Mesendoderm (in vitro differentiated cells): ENCODE measurements around the gene GALNTL6.

Experiments
- DNase-seq: peaks from one replicate; pipeline ENCODE4 v3.0.0; 2013
- H2AK5ac ChIP-seq: 2 replicates; pipeline ENCODE4 v1.6.1; 2013; ENCODE audit warnings: low read length, inconsistent platforms
- H2BK120ac ChIP-seq: 2 replicates; pipeline ENCODE4 v1.6.1; 2013; ENCODE audit warnings: low read depth, mild to moderate bottlenecking, low read length, moderate library complexity, mixed read lengths
- H2BK15ac ChIP-seq: replicated peaks from 2 replicates; pipeline ENCODE4 v1.6.1; 2013; ENCODE audit warnings: low read depth, mild to moderate bottlenecking, moderate library complexity
- H2BK5ac ChIP-seq: 2 replicates; pipeline ENCODE4 v1.6.1; 2013; ENCODE audit warnings: low read length, inconsistent platforms
- H3K18ac ChIP-seq: 2 replicates; pipeline ENCODE4 v1.6.1; 2013; ENCODE audit warnings: mild to moderate bottlenecking, low read length, mixed read lengths
- H3K23ac ChIP-seq: one replicate; pipeline ENCODE4 v1.6.1; 2013; ENCODE audit warnings: low read length
- H3K27ac ChIP-seq: 2 replicates; pipeline ENCODE4 v1.5.1; 2013; ENCODE audit warnings: low read depth, mild to moderate bottlenecking, inconsistent platforms, low read length, moderate library complexity
- H3K27me3 ChIP-seq: 2 replicates; pipeline ENCODE4 v1.6.1; 2013; ENCODE audit warnings: low read length, control low read depth, mild to moderate bottlenecking, inconsistent platforms; ENCODE audit not compliant: insufficient read depth, poor library complexity
- H3K36me3 ChIP-seq: 2 replicates; pipeline ENCODE4 v1.6.1; 2013; ENCODE audit warnings: low read length, inconsistent platforms; ENCODE audit not compliant: control insufficient read depth, insufficient read depth
- H3K4ac ChIP-seq: one replicate; pipeline ENCODE4 v1.6.1; 2013; ENCODE audit warnings: low read depth, mild to moderate bottlenecking, low read length, moderate library complexity
- H3K4me1 ChIP-seq: 2 replicates; pipeline ENCODE4 v1.6.1; 2013; ENCODE audit warnings: low read depth, low read length, inconsistent platforms; ENCODE audit not compliant: control insufficient read depth
- H3K4me2 ChIP-seq: 2 replicates; pipeline ENCODE4 v1.6.1; 2013; ENCODE audit warnings: low read length
- H3K4me3 ChIP-seq: 2 replicates; pipeline ENCODE4 v1.5.1; 2013; ENCODE audit warnings: mild to moderate bottlenecking, low read length
- H3K56ac ChIP-seq: one replicate; pipeline ENCODE4 v1.6.1; 2013; ENCODE audit warnings: low read length
- H3K79me1 ChIP-seq: 2 replicates; pipeline ENCODE4 v1.6.1; 2013; ENCODE audit warnings: low read length, inconsistent platforms
- H3K79me2 ChIP-seq: 2 replicates; pipeline ENCODE4 v1.6.1; 2013; ENCODE audit warnings: mild to moderate bottlenecking, low read length; ENCODE audit not compliant: control insufficient read depth, insufficient read depth
- H3K9ac ChIP-seq: 2 replicates; pipeline ENCODE4 v1.6.1; 2013; ENCODE audit warnings: low read length, inconsistent platforms
- H4K5ac ChIP-seq: one replicate; pipeline ENCODE4 v1.6.1; 2013; ENCODE audit warnings: low read length
- H4K8ac ChIP-seq: one replicate; pipeline ENCODE4 v1.6.1; 2013; ENCODE audit warnings: low read depth, mild to moderate bottlenecking, control low read depth, low read length, moderate library complexity
- WGBS: extraction: QIAGEN DNeasy Blood & Tissue Kit; methylation state at CpG from one replicate; pipeline ENCODE4 v1.1.7; 2013; ENCODE audit warnings: low lambda C conversion rate, missing lambda C conversion rate; ENCODE audit not compliant: insufficient coverage; ENCODE audit errors: extremely low coverage; 5-methylcytosine and 5-hydroxymethylcytosine counted together

GALNTL6 gene

DNA sequence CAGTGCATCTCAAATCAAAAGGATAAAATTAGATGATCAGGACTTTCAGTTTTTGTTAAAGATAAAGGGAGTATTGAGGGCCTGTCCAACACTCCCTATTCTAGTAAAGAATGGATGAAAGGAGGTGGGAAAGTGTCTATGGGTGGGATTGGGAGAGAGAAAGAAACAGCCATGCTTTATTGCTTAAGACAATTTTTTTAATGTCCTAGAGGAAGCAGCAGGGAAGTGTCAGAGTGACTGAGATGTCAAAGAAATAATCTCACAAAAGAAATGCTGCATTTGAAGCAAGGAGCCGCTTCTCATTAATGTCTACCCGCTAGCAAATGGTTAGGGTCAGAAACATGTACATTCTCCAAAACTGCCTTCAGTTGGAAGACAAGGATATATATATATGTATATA is 1238.0 kb downstream of the GALNTL6 start:
- no CpG with 5 or more reads among the region's 2 CpGs for WGBS
- Histone ChIP-seq H4K5ac (no peak overlapping the region), H2BK5ac (no peak overlapping the region), H3K9ac (no peak overlapping the region), H3K23ac (no peak overlapping the region), H2AK5ac (no peak overlapping the region), H3K4me2 (no peak overlapping the region), H3K36me3 (no peaks in the 10 kb centered on the region), H3K27me3 (no peaks in the 10 kb centered on the region), H2BK15ac (no peak overlapping the region), H3K4me1 (no peaks in the 10 kb centered on the region), H4K8ac (no peak overlapping the region), H3K4me3 (no peak overlapping the region), H3K4ac (no peak overlapping the region), H3K56ac (no peak overlapping the region), H3K79me1 (no peaks in the 10 kb centered on the region), H3K18ac (no peak overlapping the region), H3K27ac (no peak overlapping the region), H3K79me2 (no peaks in the 10 kb centered on the region), H2BK120ac (no peak overlapping the region)
- no peak for DNase-seq

DNA sequence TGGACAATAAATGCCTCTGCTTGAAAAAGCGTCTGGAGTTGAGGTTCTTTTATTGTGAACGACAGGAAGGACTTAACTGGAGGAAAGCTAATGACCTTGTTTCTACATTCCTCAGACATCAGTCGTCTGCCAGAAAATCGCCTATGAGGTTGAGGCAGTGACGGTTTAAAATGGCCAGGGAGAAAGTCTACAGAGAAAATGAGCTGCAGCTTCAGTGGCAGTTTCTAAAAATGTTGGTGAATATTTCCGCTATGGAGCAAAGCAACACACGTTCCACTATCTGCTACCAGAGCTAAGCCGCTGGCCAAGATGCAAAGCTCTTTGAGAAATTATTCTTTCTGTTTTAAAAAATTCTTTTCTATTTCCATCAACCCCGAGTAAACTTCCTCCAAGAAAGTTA is 1238.5 kb downstream of the GALNTL6 start:
- no peaks in the 10 kb centered on the region for H3K79me2 ChIP-seq
- no peak overlapping the region for H3K4me2 ChIP-seq
- H2BK5ac ChIP-seq: no peak overlapping the region
- H3K4ac ChIP-seq: no peak overlapping the region
- H3K27ac ChIP-seq: no peak overlapping the region
- no peak overlapping the region for H3K18ac ChIP-seq
- H3K9ac ChIP-seq: no peak overlapping the region
- no peak overlapping the region for H4K5ac ChIP-seq
- no peak overlapping the region for H2BK120ac ChIP-seq
- H3K79me1 ChIP-seq: no peaks in the 10 kb centered on the region
- WGBS: no CpG with 5 or more reads among the region's 9 CpGs
- no peaks in the 10 kb centered on the region for H3K4me1 ChIP-seq
- no peak overlapping the region for H3K4me3 ChIP-seq
- H2AK5ac ChIP-seq: no peak overlapping the region
- no peak overlapping the region for H4K8ac ChIP-seq
- no peaks in the 10 kb centered on the region for H3K36me3 ChIP-seq
- H3K56ac ChIP-seq: no peak overlapping the region
- H3K27me3 ChIP-seq: no peaks in the 10 kb centered on the region
- peak; percentile 29 for DNase-seq
- no peak overlapping the region for H3K23ac ChIP-seq
- no peak overlapping the region for H2BK15ac ChIP-seq

DNA sequence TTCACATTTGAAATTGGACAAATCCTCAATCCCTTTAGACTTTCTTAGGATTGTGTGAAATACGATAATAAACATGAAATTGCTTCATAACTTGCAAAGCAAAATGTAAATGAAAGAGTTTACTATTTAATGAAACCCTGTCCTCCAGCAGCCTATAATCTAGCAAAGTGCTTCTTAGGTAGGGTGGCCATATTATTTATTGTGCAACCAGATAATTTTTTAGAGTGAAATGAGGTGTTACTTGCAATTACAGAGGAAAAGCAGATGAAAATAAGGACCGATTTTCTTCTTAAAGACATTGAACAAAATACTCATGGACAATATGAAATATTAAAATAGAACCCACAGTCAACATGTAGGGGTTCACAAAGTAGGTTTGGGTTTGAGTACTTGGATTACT is 1239.2 kb downstream of the GALNTL6 start:
- WGBS: no CpG with 5 or more reads among the region's 2 CpGs
- Histone ChIP-seq H3K27ac (no peak overlapping the region), H2BK5ac (no peak overlapping the region), H3K4me1 (no peaks in the 10 kb centered on the region), H3K4me2 (no peak overlapping the region), H3K27me3 (no peaks in the 10 kb centered on the region), H3K56ac (no peak overlapping the region), H4K8ac (no peak overlapping the region), H3K79me1 (no peaks in the 10 kb centered on the region), H3K23ac (no peak overlapping the region), H3K4me3 (no peak overlapping the region), H3K9ac (no peak overlapping the region), H4K5ac (no peak overlapping the region), H2BK15ac (no peak overlapping the region), H2AK5ac (no peak overlapping the region), H3K36me3 (no peaks in the 10 kb centered on the region), H3K4ac (no peak overlapping the region), H3K79me2 (no peaks in the 10 kb centered on the region), H2BK120ac (no peak overlapping the region), H3K18ac (no peak overlapping the region)
- DNase-seq: no peak

DNA sequence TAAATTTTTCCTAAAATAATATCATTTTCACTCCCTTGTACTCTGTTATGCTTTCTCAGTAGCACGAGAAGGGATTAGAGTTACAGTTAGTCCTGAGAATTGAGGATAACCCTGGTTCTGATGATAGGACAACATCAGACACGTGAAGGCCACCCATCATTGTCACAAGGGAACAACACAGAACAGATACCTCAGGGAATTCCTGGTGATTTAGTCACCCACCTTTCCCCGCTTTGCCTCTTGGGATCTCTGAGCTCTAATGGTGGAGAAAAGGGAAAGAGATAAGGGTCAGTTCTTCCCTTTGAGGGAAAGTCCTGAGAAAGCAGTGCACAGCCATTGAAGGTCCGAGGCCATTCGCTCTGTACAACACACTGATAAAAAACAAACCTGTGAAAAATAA is 1243.1 kb downstream of the GALNTL6 start:
- Histone ChIP-seq H2AK5ac (no peak overlapping the region), H3K4me2 (no peak overlapping the region), H3K79me2 (no peaks in the 10 kb centered on the region), H3K4me1 (no peaks in the 10 kb centered on the region), H3K27me3 (no peaks in the 10 kb centered on the region), H3K4me3 (no peak overlapping the region), H3K23ac (no peak overlapping the region), H3K18ac (no peak overlapping the region), H4K8ac (no peak overlapping the region), H3K36me3 (no peaks in the 10 kb centered on the region), H2BK15ac (no peak overlapping the region), H3K56ac (no peak overlapping the region), H3K9ac (no peak overlapping the region), H2BK120ac (no peak overlapping the region), H4K5ac (no peak overlapping the region), H3K4ac (no peak overlapping the region), H2BK5ac (no peak overlapping the region), H3K27ac (no peak overlapping the region), H3K79me1 (no peaks in the 10 kb centered on the region)
- peak; percentile 58 for DNase-seq
- no CpG with 5 or more reads among the region's 5 CpGs for WGBS

DNA sequence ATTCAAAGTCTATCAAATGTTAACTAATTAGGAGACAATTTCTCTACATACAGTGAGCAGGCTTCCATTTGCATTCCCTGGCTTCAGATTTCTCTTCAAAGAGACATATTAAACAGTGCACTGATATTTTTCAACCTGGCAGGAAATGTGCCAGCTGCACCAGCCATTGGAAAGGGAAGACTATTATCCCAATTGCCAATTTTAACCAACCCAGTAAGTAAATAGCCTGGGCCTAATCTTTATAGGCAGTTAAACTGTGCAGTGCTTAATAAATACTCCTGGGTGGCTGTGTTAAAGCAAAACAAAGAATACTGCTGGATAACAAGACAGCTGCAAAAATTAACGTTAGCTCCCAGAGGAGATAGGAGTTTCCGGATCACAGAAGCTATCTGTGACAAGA is 1243.5 kb downstream of the GALNTL6 start:
- Histone ChIP-seq H2BK120ac (no peak overlapping the region), H3K23ac (no peak overlapping the region), H4K8ac (no peak overlapping the region), H3K56ac (no peak overlapping the region), H3K4ac (no peak overlapping the region), H3K18ac (no peak overlapping the region), H2BK5ac (no peak overlapping the region), H3K9ac (no peak overlapping the region), H3K4me1 (no peaks in the 10 kb centered on the region), H2AK5ac (no peak overlapping the region), H3K4me2 (no peak overlapping the region), H3K4me3 (no peak overlapping the region), H3K27ac (no peak overlapping the region), H4K5ac (no peak overlapping the region), H2BK15ac (no peak overlapping the region), H3K36me3 (no peaks in the 10 kb centered on the region), H3K79me2 (no peaks in the 10 kb centered on the region), H3K79me1 (no peaks in the 10 kb centered on the region), H3K27me3 (no peaks in the 10 kb centered on the region)
- no peak for DNase-seq
- WGBS: no CpG with 5 or more reads among the region's 2 CpGs

DNA sequence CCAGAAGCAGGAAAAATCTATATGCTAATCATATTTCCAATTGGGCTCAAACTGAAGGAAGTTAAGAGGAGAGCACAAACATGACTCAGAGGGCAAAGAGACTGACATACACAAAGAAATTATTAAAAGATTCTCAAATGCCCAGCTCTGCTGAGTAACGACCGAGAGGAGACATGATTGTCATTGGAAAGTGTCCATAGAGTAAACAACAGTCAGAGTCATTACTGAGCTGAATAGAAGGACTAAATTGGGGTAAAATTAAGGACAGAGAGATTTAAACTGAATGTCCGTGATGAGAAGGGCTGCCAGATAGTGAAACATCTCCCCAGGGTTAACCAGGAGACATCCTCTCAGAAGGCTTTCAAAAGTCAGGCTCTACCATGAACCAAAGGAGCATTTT is 1244.2 kb downstream of the GALNTL6 start:
- H3K27ac ChIP-seq: no peak overlapping the region
- no peak overlapping the region for H3K23ac ChIP-seq
- H3K4me3 ChIP-seq: no peak overlapping the region
- no peak for DNase-seq
- no peak overlapping the region for H3K18ac ChIP-seq
- H3K79me2 ChIP-seq: no peaks in the 10 kb centered on the region
- no peak overlapping the region for H3K4me2 ChIP-seq
- no peak overlapping the region for H4K5ac ChIP-seq
- H2BK15ac ChIP-seq: no peak overlapping the region
- no peak overlapping the region for H3K56ac ChIP-seq
- no peaks in the 10 kb centered on the region for H3K27me3 ChIP-seq
- H3K9ac ChIP-seq: no peak overlapping the region
- H3K79me1 ChIP-seq: no peaks in the 10 kb centered on the region
- no peaks in the 10 kb centered on the region for H3K36me3 ChIP-seq
- H3K4ac ChIP-seq: no peak overlapping the region
- no peak overlapping the region for H2BK120ac ChIP-seq
- no peaks in the 10 kb centered on the region for H3K4me1 ChIP-seq
- no peak overlapping the region for H2BK5ac ChIP-seq
- no peak overlapping the region for H4K8ac ChIP-seq
- H2AK5ac ChIP-seq: no peak overlapping the region
- WGBS: no CpG with 5 or more reads among the region's 3 CpGs
